ENCODE measurements around the gene CIT. TPM values are rescaled to one million over a fixed set of nuclear protein-coding genes. Genes with fewer than 3 reads are reported as not detected.

The CIT gene
- total RNA-seq, 1 experiment from 2014 or later, result 33.4 TPM

DNA sequence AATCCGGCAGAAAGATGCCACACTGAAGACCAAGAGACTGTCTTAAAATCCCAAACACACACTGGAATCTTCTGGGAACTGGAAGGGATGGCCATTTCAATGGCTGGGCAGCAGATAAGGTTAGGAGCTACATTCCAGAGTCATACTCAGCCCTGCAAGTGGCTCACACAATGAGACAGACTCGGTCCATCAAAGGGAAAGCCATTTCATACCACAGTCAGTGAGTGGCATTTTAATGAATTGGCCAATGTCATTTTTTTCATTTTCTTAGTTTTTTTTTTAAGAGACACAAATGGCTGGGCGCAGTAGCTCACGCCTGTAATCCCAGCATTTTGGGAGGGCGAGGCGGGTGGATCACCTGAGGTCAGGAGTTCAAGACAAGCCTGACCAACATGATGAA, 17.9 kb downstream of the CIT start:
- DNase-seq (ENCODE audit: low read depth), result no peak

DNA sequence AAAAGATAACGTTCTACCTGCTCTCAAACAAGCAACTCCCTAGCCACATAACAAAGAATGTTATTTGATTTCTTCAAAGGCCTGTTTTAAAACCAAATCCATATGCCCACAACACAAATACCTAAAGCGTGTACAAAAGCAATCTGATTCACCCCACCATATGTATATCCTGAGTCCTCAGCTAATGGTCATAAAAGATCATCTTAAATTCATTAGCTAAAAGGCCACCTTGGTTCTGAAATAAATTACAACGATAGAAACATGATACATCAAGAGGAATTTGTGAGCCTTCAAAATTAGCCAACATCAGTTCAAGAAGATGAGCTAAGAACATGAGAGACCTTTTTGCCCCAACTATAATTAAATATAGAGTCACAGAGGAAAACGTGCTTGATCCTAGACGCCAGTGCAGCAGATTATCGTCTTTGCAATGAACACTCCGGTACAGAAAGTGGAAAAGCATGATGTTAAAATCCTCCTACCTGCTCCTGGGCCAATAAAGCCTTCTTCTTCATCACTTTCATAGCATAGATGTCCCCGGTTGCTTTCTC, 20.0 kb downstream of the CIT start:
- DNase-seq (ENCODE audit: low read depth), result no peak

DNA sequence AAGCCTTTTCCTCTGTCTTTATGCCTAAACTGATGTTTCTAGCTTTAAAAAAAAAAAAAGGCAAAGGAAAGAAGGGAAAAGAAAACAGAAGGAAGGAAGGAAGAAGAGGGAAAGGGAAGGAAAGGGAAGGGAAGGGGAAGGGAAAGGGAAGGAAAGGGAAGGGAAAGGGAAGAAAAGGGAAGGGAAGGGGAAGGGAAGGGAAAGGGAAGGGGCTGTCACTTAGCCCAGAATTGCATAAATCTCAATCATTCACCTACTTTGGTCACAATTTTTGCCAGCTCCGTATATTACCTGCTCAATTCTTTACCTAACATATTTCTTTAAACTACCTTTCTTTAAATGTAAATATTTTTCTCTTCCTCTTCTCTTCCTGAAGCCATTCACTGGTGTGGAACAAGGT, 26.8 kb downstream of the CIT start:
- no peak for DNase-seq (ENCODE audit: low read depth)

DNA sequence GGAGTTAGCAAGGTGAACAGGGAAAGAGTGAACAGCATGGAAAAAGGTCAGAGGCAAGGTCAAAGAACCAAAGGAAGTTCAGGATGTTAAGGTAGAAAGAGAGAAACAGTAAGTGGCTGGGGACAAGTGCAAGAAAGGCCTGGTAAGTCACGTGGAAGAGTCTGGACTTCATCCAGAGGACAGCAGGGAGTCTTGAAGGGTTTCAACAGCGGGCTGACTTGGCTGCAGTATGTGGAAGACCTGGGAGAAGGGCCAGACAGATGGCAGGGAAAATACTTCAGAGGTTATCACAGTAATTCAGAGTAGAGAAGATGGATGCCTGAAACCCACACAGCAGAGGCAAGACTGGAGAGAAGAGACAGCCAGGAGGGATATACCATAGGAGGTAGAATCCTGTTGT, 34.0 kb downstream of the CIT start:
- DNase-seq (ENCODE audit: low read depth), result peak; percentile 39

DNA sequence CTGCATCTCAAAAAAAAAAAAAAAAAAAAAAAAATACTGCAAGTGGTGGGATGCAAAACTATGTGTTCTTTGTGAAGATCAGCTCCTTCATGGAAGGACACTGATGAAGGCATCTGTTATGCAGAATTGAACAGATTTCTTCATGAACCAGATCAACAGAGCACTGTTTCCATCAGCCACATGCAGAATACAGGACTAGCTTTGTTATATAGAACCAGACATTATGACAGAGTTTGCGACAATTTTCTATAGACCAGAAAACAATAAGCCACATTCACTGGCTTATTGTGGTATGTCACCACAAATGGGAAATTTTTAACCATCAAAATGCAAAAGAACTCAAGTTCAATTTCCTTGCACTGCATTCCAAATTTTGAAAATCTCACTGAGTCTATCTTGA, 34.7 kb downstream of the CIT start:
- no peak for DNase-seq (ENCODE audit: low read depth)

DNA sequence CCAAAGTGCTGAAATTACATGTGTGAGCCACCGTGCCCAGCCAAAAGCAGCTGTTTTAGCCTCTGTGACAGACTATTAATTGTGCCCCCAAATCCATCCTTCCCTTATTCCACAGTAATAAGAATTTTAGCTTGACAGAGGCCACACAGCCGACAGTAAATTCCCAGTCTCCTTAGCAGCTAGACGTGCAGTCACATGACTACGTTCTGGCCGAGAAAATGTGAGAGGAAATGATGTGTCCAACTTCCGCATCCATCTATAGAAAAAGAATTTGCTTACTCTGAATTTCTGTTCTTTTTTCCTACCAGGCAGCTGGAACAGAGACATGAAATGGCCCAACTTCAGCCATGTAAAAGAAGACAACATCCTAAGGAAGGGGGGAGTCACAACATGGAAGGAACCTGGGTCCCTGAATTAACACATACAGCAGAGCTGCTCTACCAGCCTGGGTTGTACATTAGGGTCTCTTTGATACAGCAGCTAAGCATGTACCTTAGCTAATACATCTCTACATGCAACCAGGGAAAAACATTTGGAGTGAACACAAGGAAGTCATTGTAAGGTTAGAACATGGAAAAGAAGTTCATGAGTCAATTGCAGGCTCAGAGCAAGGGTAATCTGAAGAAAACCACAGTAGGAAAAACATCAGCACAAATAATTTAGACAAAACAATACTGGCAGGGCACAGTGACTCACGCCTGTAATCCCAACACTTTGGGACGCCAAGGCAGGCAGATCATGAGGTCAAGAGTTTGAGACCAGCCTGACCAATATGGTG, 35.5 kb downstream of the CIT start:
- peak; percentile 56 for DNase-seq (ENCODE audit: low read depth)

DNA sequence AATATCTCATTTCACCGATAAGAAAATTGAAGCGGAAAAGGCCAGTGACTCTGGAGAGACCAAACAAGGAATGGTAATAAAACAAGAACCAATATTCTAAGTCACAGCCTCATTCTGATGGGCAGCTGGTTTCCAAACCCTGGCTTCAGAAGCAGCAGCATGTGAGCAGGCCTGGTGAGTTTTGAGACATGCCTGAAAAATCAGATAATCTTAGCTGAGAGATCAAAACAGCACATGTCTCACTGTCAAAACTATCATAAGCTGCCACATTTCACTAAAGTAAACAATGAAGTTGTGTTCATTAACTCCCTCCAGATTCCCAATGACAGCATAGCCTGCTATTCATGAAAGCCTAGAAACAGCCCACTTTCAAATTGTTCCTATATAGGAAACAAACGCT, 36.5 kb downstream of the CIT start:
- no peak for DNase-seq (ENCODE audit: low read depth)

DNA sequence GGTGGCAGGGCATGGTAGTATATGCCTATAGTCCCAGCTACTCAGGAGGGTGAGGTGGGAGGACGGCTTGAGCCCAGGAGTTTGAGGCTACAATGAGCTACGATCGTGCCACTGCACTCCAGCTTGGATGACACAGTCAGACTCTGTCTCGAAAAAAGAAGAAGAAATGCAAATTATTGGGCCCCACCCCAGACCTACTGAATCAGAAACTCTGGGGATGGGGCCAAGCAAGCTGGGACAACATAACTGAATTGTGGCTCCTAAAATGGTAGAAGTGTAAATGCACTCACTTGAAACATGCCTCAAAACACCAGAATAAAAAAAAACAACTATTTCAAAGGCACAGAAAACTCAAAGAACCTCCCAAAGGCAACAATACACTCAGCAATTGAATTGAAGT, 37.0 kb downstream of the CIT start:
- no peak for DNase-seq (ENCODE audit: low read depth)

DNA sequence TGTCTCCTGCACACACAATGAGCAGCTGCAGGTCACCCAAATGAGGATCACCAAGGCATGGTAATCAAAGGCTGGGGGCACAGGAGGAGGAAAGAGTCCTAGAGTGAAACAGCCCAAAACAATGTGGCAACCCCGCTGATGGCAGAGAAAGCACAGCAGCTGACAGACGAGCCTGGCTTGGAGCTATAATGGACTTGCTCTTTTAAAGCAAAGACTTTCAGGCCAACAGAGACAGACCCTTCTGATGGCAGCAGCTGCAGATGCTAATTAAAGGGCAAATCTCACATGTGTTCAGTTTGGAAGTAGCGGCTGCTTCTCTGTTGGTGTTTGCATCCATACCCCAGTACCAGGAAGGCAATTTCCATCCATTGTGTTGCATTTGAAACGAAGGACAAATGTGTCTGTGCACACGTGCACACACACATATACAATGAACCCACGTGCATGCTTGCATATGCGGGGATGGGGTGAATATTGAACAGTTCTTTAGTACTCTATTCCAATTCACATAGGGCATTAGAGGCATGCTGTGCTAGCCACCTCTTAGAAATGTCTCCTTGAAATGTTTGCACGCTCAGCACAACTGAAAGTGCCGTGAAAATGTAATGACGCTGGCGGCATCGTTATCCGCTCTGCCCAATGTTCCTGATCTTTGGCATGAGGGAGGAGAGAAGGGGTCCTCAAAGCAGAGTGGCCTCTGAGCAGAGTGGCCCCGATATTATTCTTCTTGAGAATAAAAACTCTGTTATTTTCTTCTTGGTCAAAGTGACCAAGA, 38.1 kb downstream of the CIT start:
- DNase-seq (ENCODE audit: low read depth), result no peak

DNA sequence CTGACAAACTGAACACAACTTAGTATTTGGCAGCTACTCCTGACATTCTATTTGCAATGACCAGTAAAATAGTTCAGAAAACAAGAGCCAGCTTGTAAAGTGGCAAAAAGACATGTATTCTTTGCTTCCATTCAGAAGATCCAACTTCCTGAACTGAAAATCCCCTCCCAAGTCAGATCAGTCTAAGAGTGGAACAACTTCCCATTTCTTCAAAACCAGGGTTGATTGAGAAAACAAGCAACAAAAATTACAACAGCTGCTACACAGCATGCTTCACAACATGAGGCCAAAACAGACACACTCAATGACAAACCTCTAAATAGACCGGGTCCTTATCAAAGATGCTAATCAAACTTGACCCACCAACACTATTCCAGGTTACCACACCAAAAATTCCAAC, 40.3 kb downstream of the CIT start:
- no peak for DNase-seq (ENCODE audit: low read depth)

DNA sequence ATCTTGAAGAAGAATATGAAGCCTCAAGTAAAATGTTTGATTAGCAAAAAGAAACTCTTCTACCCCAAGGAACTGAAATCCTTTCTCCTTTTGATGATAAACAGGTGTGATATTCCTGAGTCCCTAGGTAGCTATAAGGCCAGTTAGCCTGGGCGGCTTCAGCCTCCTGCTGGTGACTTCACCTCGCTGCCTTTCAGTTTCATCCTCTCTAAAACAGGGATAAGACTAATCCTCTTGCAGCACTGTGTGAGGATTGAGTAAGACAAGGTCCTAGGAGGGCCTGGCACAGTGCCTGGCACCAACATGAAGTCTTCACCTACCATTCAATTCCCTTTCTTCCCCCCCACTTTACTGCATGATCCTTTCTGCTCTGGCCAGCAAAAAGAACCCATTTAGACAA, 42.1 kb downstream of the CIT start:
- peak; percentile 5 for DNase-seq (ENCODE audit: low read depth)

DNA sequence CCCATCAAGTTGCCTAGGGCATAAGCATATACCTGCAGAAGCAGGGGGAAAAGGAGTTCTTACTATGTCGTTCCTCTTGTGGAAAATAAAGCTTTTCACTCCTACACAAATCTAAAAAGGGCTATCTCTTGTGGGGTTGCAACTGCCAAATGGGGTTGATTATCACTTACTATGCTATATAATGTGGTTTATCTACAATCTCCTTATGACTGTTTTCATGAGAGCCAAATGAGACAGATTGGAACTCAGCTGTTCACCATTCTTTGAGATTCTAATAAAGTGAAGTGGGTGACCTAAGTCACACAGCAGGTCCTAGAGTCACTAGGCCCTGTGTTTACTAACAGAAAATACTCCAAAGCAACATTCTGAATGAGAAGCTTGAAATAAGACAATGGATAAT, 47.7 kb downstream of the CIT start:
- DNase-seq (ENCODE audit: low read depth), result no peak

DNA sequence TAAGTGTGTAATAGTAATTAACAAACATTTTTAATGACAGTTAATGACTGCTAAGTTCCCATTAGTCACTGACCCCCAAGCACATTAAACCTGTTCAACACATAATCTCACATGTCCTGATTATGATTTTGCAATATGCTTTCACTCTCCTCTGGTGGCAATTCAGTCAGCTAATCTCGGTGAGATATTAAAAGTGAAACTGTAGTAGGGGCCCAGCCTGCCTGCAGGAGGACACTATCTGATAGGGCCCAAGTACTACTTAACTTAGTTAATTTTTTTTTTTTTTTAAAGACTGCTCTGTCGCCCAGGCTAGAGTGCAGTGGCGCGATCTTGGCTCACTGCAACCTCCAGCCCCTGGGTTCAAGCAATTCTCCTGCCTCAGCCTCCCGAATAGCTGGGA, 48.8 kb downstream of the CIT start:
- no peak for DNase-seq (ENCODE audit: low read depth)

DNA sequence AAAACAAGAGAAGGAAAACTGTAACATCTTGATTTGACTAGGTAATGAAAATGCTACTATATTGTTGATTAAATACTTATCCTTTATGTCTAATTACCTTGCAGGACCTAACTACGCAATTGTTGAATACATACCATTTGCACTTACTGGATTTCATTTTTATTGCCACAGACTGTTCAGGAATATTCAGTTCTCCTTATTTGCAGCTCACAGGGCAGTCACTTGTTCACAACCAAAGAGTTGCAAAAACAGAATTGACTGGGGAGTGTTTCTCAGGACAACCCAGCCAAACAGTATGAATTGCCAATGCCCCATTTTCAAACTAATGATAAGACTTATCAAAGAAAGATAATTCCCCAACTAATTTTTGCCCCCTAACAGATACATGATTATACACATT, 49.4 kb downstream of the CIT start:
- DNase-seq (ENCODE audit: low read depth), result no peak

DNA sequence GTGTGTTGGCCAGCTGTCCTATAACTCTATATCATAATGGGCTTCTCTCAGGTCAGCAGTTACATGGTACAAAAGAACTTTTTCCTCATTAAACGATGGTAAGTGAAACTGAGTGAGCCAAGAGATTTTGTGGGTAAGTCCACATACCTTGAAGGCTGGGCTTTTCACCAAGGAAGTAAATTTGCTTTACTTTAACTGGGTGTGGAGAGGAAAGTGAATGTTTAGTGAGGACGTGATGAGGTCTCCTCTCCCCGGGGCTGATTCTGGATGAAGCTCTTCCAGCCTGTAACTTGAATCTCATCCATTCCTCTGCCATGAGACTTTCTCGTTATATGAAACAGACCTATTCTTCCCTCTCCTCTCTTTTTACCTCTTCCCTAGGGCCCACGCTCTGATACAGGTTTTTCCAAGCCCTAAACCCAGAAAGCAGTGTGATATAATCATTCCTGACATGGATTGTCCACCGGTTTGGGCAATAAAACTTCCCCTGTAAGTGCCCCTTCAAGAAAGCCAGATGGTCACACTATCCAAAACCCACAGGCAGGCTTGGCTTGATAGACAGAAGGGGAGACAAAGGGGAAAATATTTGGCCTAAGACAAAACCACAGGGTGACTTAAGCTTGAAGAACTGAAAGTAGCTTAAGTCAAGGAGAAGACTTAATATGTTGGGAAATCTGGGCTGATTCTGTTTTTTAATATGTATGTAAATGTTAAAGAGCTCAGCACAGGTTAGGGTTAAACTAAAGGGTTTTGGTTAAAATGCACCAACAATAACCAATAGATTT, 50.3 kb downstream of the CIT start:
- DNase-seq (ENCODE audit: low read depth), result no peak

DNA sequence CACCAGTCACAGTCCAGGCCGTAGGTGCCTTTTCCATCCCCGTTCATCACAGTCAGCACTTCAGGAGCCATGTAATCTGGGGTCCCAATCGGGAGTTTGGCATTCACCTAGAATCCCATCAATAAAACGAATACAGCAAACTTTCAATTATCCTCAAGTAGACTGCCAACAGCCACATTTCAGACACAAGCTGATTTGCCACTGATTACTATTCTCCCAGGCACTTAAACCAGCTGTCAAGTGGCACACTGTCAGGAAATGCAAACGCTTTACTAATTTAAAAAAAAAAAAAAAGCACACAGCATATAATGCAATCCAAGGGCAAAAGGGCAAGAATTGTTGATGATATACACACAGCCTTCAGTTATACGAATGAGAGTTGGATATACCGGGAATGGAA, 51.9 kb downstream of the CIT start:
- no peak for DNase-seq (ENCODE audit: low read depth)

DNA sequence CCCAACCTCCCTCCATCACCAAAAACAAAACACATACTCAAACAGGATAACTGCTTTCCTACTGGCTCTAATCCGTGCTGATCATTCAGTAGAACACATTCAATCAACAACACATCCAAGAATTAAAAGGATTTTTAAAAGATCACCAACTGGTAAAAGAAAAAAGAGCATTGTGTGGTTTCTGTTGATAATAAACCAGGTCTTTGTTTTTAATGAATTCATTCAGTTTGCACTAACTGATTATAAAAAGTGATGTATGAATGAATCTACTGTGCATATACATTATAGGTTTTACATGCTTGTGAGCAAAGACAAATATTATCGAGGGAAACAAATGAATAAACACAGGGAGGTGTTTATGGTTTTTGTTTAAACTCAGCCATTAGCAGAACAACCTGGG, 55.1 kb downstream of the CIT start:
- DNase-seq (ENCODE audit: low read depth), result no peak

DNA sequence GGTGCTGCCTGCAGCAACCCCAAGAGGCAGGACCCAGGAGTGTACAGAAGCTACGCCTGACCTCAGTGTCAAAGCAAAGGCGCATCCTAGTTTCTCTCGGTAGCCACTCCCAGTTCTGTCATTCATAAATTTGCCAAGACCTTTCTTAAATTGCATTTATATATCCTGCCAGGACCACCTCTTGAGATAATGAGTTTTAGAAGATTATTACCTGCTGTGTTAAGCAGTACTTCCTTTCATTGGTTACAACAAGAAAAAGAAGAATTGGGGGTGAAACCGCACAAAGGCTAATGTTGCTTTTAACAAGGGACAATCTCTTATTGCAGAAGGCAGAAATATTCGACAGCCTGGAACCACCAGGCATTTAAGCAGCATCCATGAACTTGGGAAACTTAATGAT, 57.8 kb downstream of the CIT start:
- DNase-seq (ENCODE audit: low read depth), result no peak

DNA sequence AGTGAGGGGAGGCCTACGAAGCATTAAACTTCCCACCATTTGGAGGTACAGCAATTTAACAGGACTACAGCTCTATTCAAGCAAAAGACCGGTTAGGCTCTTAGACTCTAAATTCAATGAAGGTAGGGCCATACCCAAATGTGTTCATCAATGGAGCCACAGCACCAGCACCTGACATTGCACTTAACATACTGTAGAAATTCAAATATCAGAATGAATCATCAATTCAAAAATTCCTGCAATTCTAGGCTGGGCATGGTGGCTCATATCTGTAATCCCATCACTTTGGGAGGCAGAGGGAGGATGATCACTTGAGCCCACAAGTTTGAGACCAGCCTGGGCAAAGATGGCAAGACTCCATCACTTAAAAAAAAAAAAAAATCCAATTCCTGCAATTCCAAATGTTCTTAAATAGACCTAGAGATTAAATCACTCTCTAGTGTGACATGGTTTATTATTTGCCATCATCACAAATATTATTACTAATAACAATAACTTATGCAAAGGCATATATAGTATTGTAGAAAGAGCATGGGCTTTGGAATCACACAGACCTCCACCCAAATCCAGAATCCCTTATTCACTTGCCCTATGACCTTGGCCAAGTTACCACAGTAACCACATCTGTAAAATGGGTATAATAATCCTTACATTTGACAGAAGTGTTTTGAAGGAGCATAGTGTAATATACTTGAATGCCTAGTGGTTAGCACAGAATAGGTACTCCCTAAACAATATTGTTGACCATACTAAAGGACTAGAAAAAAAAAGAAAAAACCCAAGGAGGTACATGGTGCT, 59.4 kb downstream of the CIT start:
- DNase-seq (ENCODE audit: low read depth), result no peak

DNA sequence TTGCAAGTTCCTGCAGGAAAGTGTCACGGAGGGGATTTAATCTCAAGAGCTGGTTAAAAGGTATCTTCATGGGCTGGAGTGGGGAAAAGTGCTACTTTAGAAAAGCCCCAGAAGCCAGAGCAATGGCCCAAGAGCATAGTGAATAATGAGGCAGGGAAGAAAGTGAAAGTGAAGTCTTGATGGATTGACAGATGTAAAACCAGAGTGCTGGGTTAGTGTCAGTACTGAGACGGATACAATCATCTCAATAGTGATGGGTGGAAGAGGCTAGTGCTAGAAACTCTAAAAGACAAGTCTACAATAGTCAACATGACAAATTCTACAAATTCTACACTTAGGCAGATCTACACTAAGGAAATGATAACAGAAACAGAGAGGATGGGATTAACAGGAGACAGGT, 68.1 kb downstream of the CIT start:
- no peak for DNase-seq (ENCODE audit: low read depth)

DNA sequence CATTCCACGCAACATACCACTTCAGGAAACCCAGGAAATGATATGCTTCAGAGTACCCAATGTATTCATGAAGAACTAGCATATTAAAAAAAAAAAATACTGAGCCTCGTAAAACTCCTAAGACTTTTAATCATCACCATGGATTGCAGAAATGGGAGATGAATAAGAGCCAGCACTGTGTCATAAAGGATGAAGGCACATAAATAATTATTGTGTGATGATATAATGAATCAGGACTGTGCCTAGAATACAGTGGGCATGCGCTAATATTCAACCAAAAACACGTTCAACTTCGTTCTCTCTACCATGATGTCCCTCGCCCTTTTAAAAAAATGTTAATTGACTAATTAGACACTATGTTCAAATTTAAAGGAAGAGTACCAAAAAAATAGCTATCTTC, 68.7 kb downstream of the CIT start:
- peak; percentile 35 for DNase-seq (ENCODE audit: low read depth)

DNA sequence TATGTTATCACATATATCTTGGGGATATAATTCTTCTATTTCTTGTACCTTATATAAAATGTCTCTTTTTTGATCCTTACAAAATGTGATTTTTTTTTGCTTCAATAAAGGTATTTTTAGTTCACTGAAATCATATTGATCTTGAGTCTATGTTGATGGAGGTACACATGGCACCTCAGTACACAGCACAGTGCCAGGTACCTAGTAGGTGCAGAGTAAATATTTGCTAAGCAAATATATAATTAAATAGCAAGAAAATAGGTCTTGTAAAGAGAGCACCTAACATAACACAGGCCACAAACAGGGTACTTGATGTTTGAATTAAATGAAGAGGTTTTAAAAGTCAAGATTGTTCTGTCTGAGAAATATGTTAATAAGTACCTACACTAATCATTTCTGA, 69.7 kb downstream of the CIT start:
- DNase-seq (ENCODE audit: low read depth), result no peak
